HepG2 (cell line): ENCODE data around the gene SH3TC2. TPM values are rescaled to one million over a fixed set of nuclear protein-coding genes. Genes with fewer than 3 reads are reported as not detected.

Experiments
- ATAC-seq: fragments of 200-7000 bp; cut with Tn5 transposase; 3 replicates; pipeline ENCODE4 v1.9.1; 2020; ENCODE audit warnings: mild to moderate bottlenecking, moderate library complexity
- BruUV-seq: library from RNA; stranded (reverse); fragments of 400-500 nt; replicated peaks from 2 replicates; lab custom pipeline; 2021; lab: Mats Ljungman, UMichigan
- CTCF ChIA-PET: fragments of 300-600 bp; formaldehyde crosslinking; extraction: SDS; loops from one replicate; lab custom pipeline; 2021; ENCODE audit warnings: low total read pairs, inconsistent platforms, low intra/inter-chr PET ratio; lab: Yijun Ruan, JAX
- POLR2A ChIA-PET: fragments of 350-600 bp; sonication (Branson Sonifier 250); formaldehyde crosslinking; loops from one replicate; lab custom pipeline; 2020; ENCODE audit warnings: antibody characterized with exemption, inconsistent platforms; lab: Yijun Ruan, JAX
- DNase-seq: peaks from one replicate; pipeline ENCODE4 v3.0.0-alpha.2; 2015; ENCODE audit warnings: low spot score
- FAIRE-seq: peaks from 3 replicates; lab custom pipeline; 2011; peaks lifted over from hg19 to GRCh38; lab: Jason Lieb, UNC
- H2AFZ ChIP-seq: one replicate; pipeline ENCODE4 v1.6.1; 2011; ENCODE audit warnings: low read length, inconsistent platforms
- H3K27ac ChIP-seq: fragments of 300-600 bp; 3 replicates; pipeline ENCODE4 v1.8.0; 2011; ENCODE audit warnings: mixed run types, mild to moderate bottlenecking, mixed read lengths, low read length, inconsistent platforms; ENCODE audit not compliant: insufficient read depth; ENCODE audit errors: extremely low read length
- H3K27me3 ChIP-seq, 2 experiments: fragments of 200-600 bp in 1 of 2; 2 replicates in 1 of 2; 3 replicates in 1 of 2; pipeline versions ENCODE4 v1.6.0 to v1.8.0; 2011; ENCODE audit warnings: low read length in 2 of 2, mild to moderate bottlenecking in 2 of 2, moderate library complexity in 2 of 2, inconsistent platforms in 1 of 2; ENCODE audit not compliant: insufficient read depth in 2 of 2, control insufficient read depth in 1 of 2
- H3K36me3 ChIP-seq, 2 experiments: fragments of 200-600 bp in 1 of 2; replicated peaks in 1 of 2; 2 replicates in 1 of 2; 3 replicates in 1 of 2; pipeline versions ENCODE4 v1.5.1 to v1.8.0; 2011; ENCODE audit warnings: low read length in 2 of 2, inconsistent platforms in 1 of 2; ENCODE audit not compliant: insufficient read depth in 2 of 2, control insufficient read depth in 1 of 2
- H3K4me1 ChIP-seq: 2 replicates; pipeline ENCODE4 v1.5.1; 2012; ENCODE audit warnings: low read length, inconsistent platforms; ENCODE audit not compliant: insufficient read depth
- H3K4me2 ChIP-seq: 2 replicates; pipeline ENCODE4 v1.6.0; 2011; ENCODE audit warnings: low read depth, low read length, inconsistent platforms
- H3K4me3 ChIP-seq, 3 experiments: fragments of 200-600 bp in 1 of 3; sonication (generic), shearing (Covaris generic) in 1 of 3; replicated peaks in 1 of 3; 2 replicates each; pipeline ENCODE4 v1.5.1; 2011 to 2016; ENCODE audit warnings: low read length in 3 of 3, inconsistent platforms in 2 of 3, low read depth in 2 of 3, mild to moderate bottlenecking in 2 of 3, control low read depth in 1 of 3, mixed read lengths in 1 of 3; ENCODE audit not compliant: insufficient read depth in 1 of 3
- H3K79me2 ChIP-seq: one replicate; pipeline ENCODE4 v1.6.1; 2011; ENCODE audit warnings: low read length, inconsistent platforms; ENCODE audit not compliant: insufficient read depth
- H3K9ac ChIP-seq: 2 replicates; pipeline ENCODE4 v1.6.0; 2011; ENCODE audit warnings: mild to moderate bottlenecking, low read depth, low read length, inconsistent platforms; ENCODE audit not compliant: insufficient read depth
- H3K9me3 ChIP-seq: 2 replicates; pipeline ENCODE4 v1.5.1; 2012; ENCODE audit warnings: mild to moderate bottlenecking, low read length
- H4K20me1 ChIP-seq: 2 replicates; pipeline ENCODE4 v1.6.0; 2011; ENCODE audit warnings: inconsistent platforms, mild to moderate bottlenecking, low read length, moderate library complexity; ENCODE audit not compliant: insufficient read depth
- ATF2 ChIP-seq: sonication (generic); formaldehyde crosslinking; IDR thresholded peaks from 2 replicates; pipeline ENCODE4 v1.4.0; 2020; ENCODE audit warnings: missing genetic modification reagents
- CC2D1A ChIP-seq: sonication (generic); formaldehyde crosslinking; IDR thresholded peaks from 2 replicates; pipeline ENCODE4 v1.8.1; 2023; ENCODE audit warnings: mild to moderate bottlenecking, missing genetic modification reagents
- FOXA1 ChIP-seq, 2 experiments: fragments of 450-650 bp in 1 of 2; sonication (generic) in 1 of 2; formaldehyde crosslinking in 1 of 2; IDR thresholded peaks; 2 replicates each; pipeline versions ENCODE4 v1.4.0 to v1.6.1; 2016 to 2020; ENCODE audit warnings: missing genetic modification reagents in 1 of 2
- MATR3 ChIP-seq: sonication (generic); formaldehyde crosslinking; IDR thresholded peaks from 2 replicates; pipeline ENCODE4 v1.4.0; 2020; ENCODE audit warnings: missing genetic modification reagents
- MYC ChIP-seq: sonication (generic); formaldehyde crosslinking; IDR thresholded peaks from 2 replicates; pipeline ENCODE4 v1.9.0; 2021; ENCODE audit warnings: missing genetic modification reagents, borderline replicate concordance
- NFE2 ChIP-seq: sonication (generic); formaldehyde crosslinking; IDR thresholded peaks from 2 replicates; pipeline ENCODE4 v1.4.0; 2020; ENCODE audit warnings: missing genetic modification reagents
- PRPF4 ChIP-seq: fragments of 200-400 bp; formaldehyde crosslinking; IDR thresholded peaks from 2 replicates; pipeline ENCODE4 v1.6.1; 2016; ENCODE audit warnings: low read length, low read depth; ENCODE audit not compliant: poor library complexity, severe bottlenecking
- SOX6 ChIP-seq, 2 experiments: fragments of 450-650 bp in 1 of 2; sonication (generic) in 1 of 2; formaldehyde crosslinking in 1 of 2; IDR thresholded peaks; 2 replicates each; pipeline versions ENCODE4 v1.4.0 to v1.6.1; 2017 to 2020; ENCODE audit warnings: antibody characterized with exemption in 1 of 2, mild to moderate bottlenecking in 1 of 2, missing genetic modification reagents in 1 of 2
- SRSF4 ChIP-seq: fragments of 200-400 bp; formaldehyde crosslinking; IDR thresholded peaks from one replicate; pipeline ENCODE4 v1.6.1; 2018; ENCODE audit warnings: mild to moderate bottlenecking, low read depth, low read length, moderate library complexity; ENCODE audit not compliant: poor library complexity, severe bottlenecking
- ZBTB10 ChIP-seq: sonication (generic); formaldehyde crosslinking; IDR thresholded peaks from 2 replicates; pipeline ENCODE4 v1.4.0; 2020; ENCODE audit warnings: missing genetic modification reagents, borderline replicate concordance
- ZNF138 ChIP-seq: sonication (generic); formaldehyde crosslinking; IDR thresholded peaks from 2 replicates; pipeline ENCODE4 v1.5.0; 2020; ENCODE audit warnings: mild to moderate bottlenecking, low read depth, missing genetic modification reagents
- ZNF205 ChIP-seq: IDR thresholded peaks from 2 replicates; pipeline ENCODE4 v1.6.1; 2018; ENCODE audit warnings: missing biosample characterization, missing genetic modification reagents
- ZNF292 ChIP-seq: sonication (generic); formaldehyde crosslinking; IDR thresholded peaks from 2 replicates; pipeline ENCODE4 v1.8.1; 2022; ENCODE audit warnings: mild to moderate bottlenecking, low read depth, missing genetic modification reagents, borderline replicate concordance
- ZNF350 ChIP-seq: sonication (generic); formaldehyde crosslinking; IDR thresholded peaks from 2 replicates; pipeline ENCODE4 v1.4.0; 2020; ENCODE audit warnings: mild to moderate bottlenecking, low read depth, missing genetic modification reagents, borderline replicate concordance
- ZNF496 ChIP-seq: sonication (generic); formaldehyde crosslinking; IDR thresholded peaks from 2 replicates; pipeline ENCODE4 v1.8.1; 2023; ENCODE audit warnings: mild to moderate bottlenecking, moderate library complexity, missing genetic modification reagents; ENCODE audit not compliant: insufficient replicate concordance
- ZNF569 ChIP-seq: sonication (generic); formaldehyde crosslinking; IDR thresholded peaks from 2 replicates; pipeline ENCODE4 v1.5.0; 2020; ENCODE audit warnings: mild to moderate bottlenecking, missing genetic modification reagents, moderate library complexity, borderline replicate concordance
- ZNF782 ChIP-seq: sonication (generic); formaldehyde crosslinking; IDR thresholded peaks from 2 replicates; pipeline ENCODE4 v1.4.0; 2020; ENCODE audit warnings: missing genetic modification reagents, mild to moderate bottlenecking, borderline replicate concordance
- WGBS: methylation state at CpG from one replicate; pipeline ENCODE4 v1.1.6; 2017; ENCODE audit warnings: low lambda C conversion rate; 5-methylcytosine and 5-hydroxymethylcytosine counted together
- in situ Hi-C: cut with HindIII; loops from 2 replicates; pipeline ENCODE4 v1.10.0; 2017; ENCODE audit warnings: low pct_unique_long_range_greater_than_20kb; ENCODE audit not compliant: extremely low pct_ligation_motif_present
- intact Hi-C: fragments of 100-400 bp; cut with micrococcal nuclease; formaldehyde crosslinking; loops from one replicate; pipeline ENCODE4 v1.10.0; 2022; ENCODE audit not compliant: unreplicated experiment
- polyA plus RNA-seq, 8 experiments: library from polyadenylated mRNA; depleted of rRNA in 3 of 8; stranded (reverse) in 7 of 8; unstranded in 1 of 8; fragments of >200 nt; fragmentation: Illumina TruSeq in 4 of 8; extraction: Trizol in 4 of 8; gene quantifications; 2 replicates each; pipeline versions ENCODE4 v1.2.1 to v1.2.3, GENCODE V29; 2011 to 2016; ENCODE audit warnings: low read depth in 4 of 8, missing spikeins in 1 of 8, mixed read lengths in 1 of 8; ENCODE audit not compliant: insufficient read depth in 1 of 8
- total RNA-seq, 5 experiments: library from RNA; depleted of rRNA; stranded (reverse); fragments of >200 nt; fragmentation: Illumina TruSeq; extraction: Trizol; gene quantifications; 2 replicates each; pipeline ENCODE4 v1.2.3, GENCODE V29; 2016; ENCODE audit warnings: low read depth in 1 of 5

The SH3TC2 gene
- total and polyA plus RNA-seq, 2 of the 13 experiments (the other 11 are each of a cell fraction or from before 2014, with no cell fraction given): 0.34 to 0.71 TPM

- in situ Hi-C loops: no loop called here
- ATAC-seq: no peak
- POLR2A ChIA-PET: no interaction called here
These were observed 106.1 kb downstream of the SH3TC2 start for GRCh38 chr5:148956477-148957385.

More at GRCh38 chr5:148956477-148957385, 106.1 kb downstream of the SH3TC2 start:
- H3K36me3 ChIP-seq: no peaks in the 10 kb centered on the region
- 13% methylated on average over 1 of the region's 3 CpGs for WGBS
- no peak for FAIRE-seq
- intact Hi-C loops: loop anchor here (2.0 to 5.0 kb wide), 3 partner anchors 78 to 224 kb away; no protein-coding TSS in a partner anchor
- no peaks in the 10 kb centered on the region for H3K9me3 ChIP-seq
- TF ChIP-seq ZNF569 (no peak), ZNF782 (no peak), ZNF292 (no peak), ATF2 (no peak), ZNF138 (CRISPR knock-in tag) (no peak), SRSF4 (no peak), ZNF205 (CRISPR knock-in tag) (no peak), SOX6 (IDR thresholded peaks at IDR 0.05) (no peak), SOX6 (CRISPR knock-in tag; IDR thresholded peaks at IDR 0.05) (no peak), NFE2 (CRISPR knock-in tag) (no peak), ZNF496 (CRISPR knock-in tag) (no peak), PRPF4 (no peak), ZBTB10 (CRISPR knock-in tag) (no peak), ZNF350 (CRISPR knock-in tag) (no peak), MYC (no peak), CC2D1A (CRISPR knock-in tag) (no peak), MATR3 (no peak), FOXA1 (IDR thresholded peaks at IDR 0.05) (no peak), FOXA1 (CRISPR knock-in tag; IDR thresholded peaks at IDR 0.05) (no peak)
- no peaks in the 10 kb centered on the region for H3K79me2 ChIP-seq
- CTCF ChIA-PET: interaction anchor here (1.2 kb wide), 1 partner anchor 223 kb away, joined by 5 read pairs; no protein-coding TSS in a partner anchor
- 0 out of 5 replicates have a peak, but pooled peaks cover 0 to 5% of the 10 kb centered on the region in 2 experiments for H3K27me3 ChIP-seq
- no peak overlapping the region for H3K27ac ChIP-seq
- no peak overlapping the region for H3K4me2 ChIP-seq
- no peaks in the 10 kb centered on the region for H4K20me1 ChIP-seq
- H2AFZ ChIP-seq: no peak overlapping the region
- DNase-seq: no peak
- no TSS peak for BruUV-seq
- H3K4me3 ChIP-seq: no peak overlapping the region
- no peak overlapping the region for H3K9ac ChIP-seq
- no peaks in the 10 kb centered on the region for H3K4me1 ChIP-seq
